Endothelial cell (in vitro differentiated cells): ENCODE measurements around the gene MAPKBP1. TPM values are rescaled to one million over a fixed set of nuclear protein-coding genes. Genes with fewer than 3 reads are reported as not detected.

Experiments used
- DNase-seq: peaks from one replicate; pipeline ENCODE4 v3.0.0; 2021; ENCODE audit warnings: low spot score
- H3K27ac Mint-ChIP-seq: one replicate; pipeline ENCODE4 v1.8.0; 2021; ENCODE audit warnings: mixed read lengths, inconsistent platforms; ENCODE audit not compliant: unreplicated experiment
- H3K27me3 Mint-ChIP-seq: one replicate; pipeline ENCODE4 v1.8.0; 2021; ENCODE audit warnings: mild to moderate bottlenecking, moderate library complexity, mixed read lengths, inconsistent platforms; ENCODE audit not compliant: unreplicated experiment
- H3K36me3 Mint-ChIP-seq: one replicate; pipeline ENCODE4 v1.8.0; 2021; ENCODE audit warnings: mild to moderate bottlenecking, low read depth, mixed read lengths, inconsistent platforms; ENCODE audit not compliant: unreplicated experiment
- H3K4me1 Mint-ChIP-seq: one replicate; pipeline ENCODE4 v1.8.0; 2021; ENCODE audit warnings: mild to moderate bottlenecking, mixed read lengths, inconsistent platforms; ENCODE audit not compliant: unreplicated experiment
- H3K4me3 Mint-ChIP-seq: one replicate; pipeline ENCODE4 v1.8.0; 2021; ENCODE audit warnings: mild to moderate bottlenecking, mixed read lengths, inconsistent platforms; ENCODE audit not compliant: unreplicated experiment
- H3K9me3 Mint-ChIP-seq: one replicate; pipeline ENCODE4 v1.8.0; 2021; ENCODE audit warnings: mixed read lengths, inconsistent platforms; ENCODE audit not compliant: unreplicated experiment
- total RNA-seq: library from RNA; stranded (reverse); fragmentation: NEBNext Ultra II Directional; extraction: Animal tissue kit (Norgen Biotek cat#: 25700); gene quantifications from one replicate; pipeline ENCODE4 v1.2.1, GENCODE V29; 2021; ENCODE audit not compliant: unreplicated experiment
- TF ChIP-seq, protein P1 (sequence below): fragments of 200-600 bp; sonication (generic); IDR thresholded peaks from one replicate; pipeline ENCODE4 v1.5.0; 2021; ENCODE audit warnings: antibody characterized with exemption; ENCODE audit not compliant: unreplicated experiment

MAPKBP1 gene
- total RNA-seq, 1 donor from 2014 or later: 36.2 TPM

DNA sequence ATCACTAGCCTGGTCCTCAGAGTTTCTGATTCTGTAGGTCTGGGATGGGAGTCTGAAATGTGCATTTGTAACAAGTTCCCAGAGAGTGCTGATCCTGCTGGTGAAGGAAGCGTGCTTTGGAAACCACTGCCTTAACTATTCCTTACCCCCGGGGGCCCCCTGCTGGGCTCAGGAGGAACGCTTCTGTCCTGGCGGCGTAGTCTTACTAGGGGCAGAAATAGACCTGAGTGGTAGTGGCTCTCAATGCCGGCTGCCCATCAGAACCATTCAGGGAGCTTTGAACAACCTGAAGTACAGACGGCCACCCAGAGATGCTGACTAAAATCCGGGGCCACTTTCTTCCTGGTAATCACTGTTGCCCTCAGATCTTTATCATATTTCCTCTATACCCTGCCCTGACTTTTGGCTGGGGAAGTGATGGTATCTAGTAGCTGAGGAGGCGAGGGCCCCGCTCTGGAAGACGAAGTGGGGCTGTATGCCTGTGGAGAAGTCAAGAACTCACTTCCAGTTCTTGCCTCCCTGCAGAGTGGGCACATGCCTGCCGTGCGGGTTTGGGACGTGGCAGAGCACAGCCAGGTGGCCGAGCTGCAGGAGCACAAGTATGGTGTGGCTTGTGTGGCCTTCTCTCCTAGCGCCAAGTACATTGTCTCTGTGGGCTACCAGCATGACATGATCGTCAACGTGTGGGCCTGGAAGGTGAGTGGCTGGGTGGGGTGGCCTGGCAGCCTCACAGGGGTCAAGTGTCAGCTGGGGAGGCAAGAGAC is 37.3 kb downstream of the MAPKBP1 start:
- Mint-ChIP-seq H3K27ac (no peak overlapping the region), H3K27me3 (peaks cover 6% of the 10 kb centered on the region), H3K4me1 (peaks cover 30% of the 10 kb centered on the region), H3K4me3 (no peak overlapping the region), H3K9me3 (no peaks in the 10 kb centered on the region), H3K36me3 (peaks cover 35% of the 10 kb centered on the region)
- TF ChIP-seq, protein P1, sequence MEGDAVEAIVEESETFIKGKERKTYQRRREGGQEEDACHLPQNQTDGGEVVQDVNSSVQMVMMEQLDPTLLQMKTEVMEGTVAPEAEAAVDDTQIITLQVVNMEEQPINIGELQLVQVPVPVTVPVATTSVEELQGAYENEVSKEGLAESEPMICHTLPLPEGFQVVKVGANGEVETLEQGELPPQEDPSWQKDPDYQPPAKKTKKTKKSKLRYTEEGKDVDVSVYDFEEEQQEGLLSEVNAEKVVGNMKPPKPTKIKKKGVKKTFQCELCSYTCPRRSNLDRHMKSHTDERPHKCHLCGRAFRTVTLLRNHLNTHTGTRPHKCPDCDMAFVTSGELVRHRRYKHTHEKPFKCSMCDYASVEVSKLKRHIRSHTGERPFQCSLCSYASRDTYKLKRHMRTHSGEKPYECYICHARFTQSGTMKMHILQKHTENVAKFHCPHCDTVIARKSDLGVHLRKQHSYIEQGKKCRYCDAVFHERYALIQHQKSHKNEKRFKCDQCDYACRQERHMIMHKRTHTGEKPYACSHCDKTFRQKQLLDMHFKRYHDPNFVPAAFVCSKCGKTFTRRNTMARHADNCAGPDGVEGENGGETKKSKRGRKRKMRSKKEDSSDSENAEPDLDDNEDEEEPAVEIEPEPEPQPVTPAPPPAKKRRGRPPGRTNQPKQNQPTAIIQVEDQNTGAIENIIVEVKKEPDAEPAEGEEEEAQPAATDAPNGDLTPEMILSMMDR: peak; percentile 69
- peak; percentile 83 for DNase-seq

DNA sequence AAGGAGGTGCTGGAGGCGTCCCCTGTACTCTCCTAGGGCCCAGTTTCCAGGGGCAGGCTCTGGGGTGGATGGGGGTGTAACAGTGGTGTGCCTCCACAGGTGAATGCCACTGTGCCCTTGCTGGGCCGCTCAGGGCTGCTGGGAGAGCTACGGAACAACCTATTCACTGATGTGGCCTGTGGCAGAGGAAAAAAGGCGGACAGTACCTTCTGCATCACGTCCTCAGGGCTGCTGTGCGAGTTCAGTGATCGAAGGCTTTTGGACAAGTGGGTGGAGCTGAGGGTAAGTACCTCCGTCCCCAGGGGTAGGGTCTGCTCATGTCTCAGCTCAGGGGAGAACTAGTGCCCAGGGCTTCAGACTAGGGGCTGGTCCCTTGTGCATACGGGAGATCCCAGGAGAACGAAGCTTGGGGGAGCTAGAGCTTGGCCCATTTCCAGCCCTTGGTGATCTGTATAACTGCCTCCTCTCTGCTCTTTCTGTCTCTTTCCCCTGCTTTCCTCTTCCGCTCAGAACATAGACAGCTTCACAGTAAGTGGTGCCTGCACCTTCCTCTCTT is 38.6 kb downstream of the MAPKBP1 start:
- Mint-ChIP-seq H3K27me3 (peaks cover 6% of the 10 kb centered on the region), H3K27ac (no peak overlapping the region), H3K9me3 (no peaks in the 10 kb centered on the region), H3K36me3 (peaks cover 47% of the 10 kb centered on the region), H3K4me3 (no peak overlapping the region), H3K4me1 (peaks cover 24% of the 10 kb centered on the region)
- DNase-seq: no peak
- TF ChIP-seq, protein P1: no peak

DNA sequence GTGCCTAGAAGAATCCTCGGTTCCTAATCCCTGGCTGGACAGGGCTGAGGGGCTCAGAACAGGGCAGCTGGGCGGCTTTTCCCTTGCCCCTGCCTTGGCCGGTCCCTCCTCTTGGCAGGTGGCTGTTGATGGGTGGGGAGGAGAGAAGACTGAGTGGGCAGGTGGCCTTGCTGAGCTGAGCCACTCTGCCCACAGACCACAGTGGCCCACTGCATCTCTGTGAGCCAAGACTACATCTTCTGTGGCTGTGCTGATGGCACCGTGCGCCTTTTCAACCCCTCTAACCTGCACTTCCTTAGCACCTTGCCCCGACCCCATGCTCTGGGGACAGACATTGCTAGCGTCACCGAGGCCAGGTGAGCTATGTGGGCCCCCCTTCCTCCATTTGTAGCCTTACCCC is 39.1 kb downstream of the MAPKBP1 start:
- no peak overlapping the region for H3K4me3 Mint-ChIP-seq
- no peaks in the 10 kb centered on the region for H3K9me3 Mint-ChIP-seq
- H3K27ac Mint-ChIP-seq: no peak overlapping the region
- H3K36me3 Mint-ChIP-seq: peaks cover 51% of the 10 kb centered on the region
- peaks cover 24% of the 10 kb centered on the region for H3K4me1 Mint-ChIP-seq
- DNase-seq: no peak
- TF ChIP-seq, protein P1: no peak
- peaks cover 8% of the 10 kb centered on the region for H3K27me3 Mint-ChIP-seq

DNA sequence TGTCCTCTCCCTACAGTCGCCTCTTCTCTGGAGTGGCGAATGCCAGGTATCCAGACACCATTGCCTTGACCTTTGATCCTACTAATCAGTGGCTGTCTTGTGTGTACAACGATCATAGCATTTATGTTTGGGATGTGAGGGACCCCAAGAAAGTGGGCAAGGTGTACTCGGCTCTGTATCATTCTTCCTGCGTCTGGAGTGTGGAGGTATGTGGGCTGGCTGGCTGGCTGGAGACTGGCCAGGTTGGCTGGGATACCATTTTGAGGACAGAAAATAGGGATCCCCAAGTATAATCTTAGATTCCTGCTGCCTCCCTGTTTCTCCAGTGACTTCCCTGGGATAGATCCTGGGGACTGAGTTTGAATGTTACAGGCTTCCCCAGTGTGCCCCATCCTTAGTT is 40.2 kb downstream of the MAPKBP1 start:
- H3K36me3 Mint-ChIP-seq: peaks cover 52% of the 10 kb centered on the region
- no peak overlapping the region for H3K4me3 Mint-ChIP-seq
- DNase-seq: no peak
- no peaks in the 10 kb centered on the region for H3K9me3 Mint-ChIP-seq
- H3K27me3 Mint-ChIP-seq: peaks cover 8% of the 10 kb centered on the region
- peaks cover 14% of the 10 kb centered on the region for H3K4me1 Mint-ChIP-seq
- no peak overlapping the region for H3K27ac Mint-ChIP-seq
- TF ChIP-seq, protein P1: no peak

DNA sequence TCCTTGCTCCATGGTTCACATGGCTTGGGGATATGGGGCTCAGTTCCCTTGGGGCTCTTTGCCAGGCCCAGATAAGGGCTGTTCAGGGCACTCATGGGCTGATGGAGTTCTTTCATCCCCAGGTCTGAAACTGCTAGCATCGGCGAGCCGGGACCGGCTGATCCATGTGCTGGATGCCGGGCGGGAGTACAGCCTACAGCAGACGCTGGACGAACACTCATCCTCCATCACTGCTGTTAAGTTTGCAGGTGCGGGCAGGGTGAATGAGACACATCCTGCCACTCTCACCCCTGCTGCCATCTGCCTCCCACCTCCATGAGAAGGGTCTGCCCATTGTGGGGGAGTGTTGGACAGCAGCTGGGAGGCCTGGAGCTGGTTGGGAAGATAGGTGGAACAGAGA is 42.5 kb downstream of the MAPKBP1 start:
- no peak overlapping the region for H3K4me3 Mint-ChIP-seq

More for the DNA sequence above, 42.5 kb downstream of the MAPKBP1 start:
- no peak overlapping the region for H3K27ac Mint-ChIP-seq
- TF ChIP-seq, protein P1: no peak
- no peak for DNase-seq
- no peaks in the 10 kb centered on the region for H3K9me3 Mint-ChIP-seq
- peaks cover 3% of the 10 kb centered on the region for H3K4me1 Mint-ChIP-seq
- H3K36me3 Mint-ChIP-seq: peaks cover 68% of the 10 kb centered on the region
- H3K27me3 Mint-ChIP-seq: peaks cover 11% of the 10 kb centered on the region
